Endothelial cell of umbilical vein (primary cell): ENCODE data around the gene EPB41L1.

Source experiments
- CTCF ChIP-seq, 2 donors: IDR thresholded peaks; 1 replicate in 1 of 2; 2 replicates in 1 of 2; pipeline ENCODE4 v1.5.1; 2011; ENCODE audit warnings: low read length in 2 of 2, mild to moderate bottlenecking in 2 of 2, moderate library complexity in 2 of 2, control low read depth in 1 of 2, inconsistent platforms in 1 of 2, low read depth in 1 of 2; ENCODE audit not compliant: insufficient read depth in 1 of 2; ENCODE audit errors: extremely low read depth in 1 of 2
- EZH2 ChIP-seq: IDR thresholded peaks from 2 replicates; pipeline ENCODE4 v1.6.1; 2012; ENCODE audit warnings: borderline replicate concordance, low read depth, mild to moderate bottlenecking, moderate library complexity, low read length, inconsistent platforms; ENCODE audit not compliant: severe bottlenecking
- JUN ChIP-seq: IDR thresholded peaks from 2 replicates; pipeline ENCODE4 v1.6.1; 2011; ENCODE audit warnings: borderline replicate concordance, low read depth; ENCODE audit not compliant: insufficient read length, insufficient read depth
- MYC ChIP-seq: IDR thresholded peaks from one replicate; pipeline ENCODE4 v1.6.1; 2011; ENCODE audit warnings: mild to moderate bottlenecking, low read depth, low read length
- POLR2A ChIP-seq: IDR thresholded peaks from 2 replicates; pipeline ENCODE4 v1.6.1; 2012; ENCODE audit warnings: low read depth, mild to moderate bottlenecking, control low read depth, low read length
- POLR2AphosphoS5 ChIP-seq: IDR thresholded peaks from 2 replicates; pipeline ENCODE4 v1.6.1; 2012; ENCODE audit warnings: low read depth, mild to moderate bottlenecking, control low read depth, low read length, moderate library complexity; ENCODE audit not compliant: insufficient read depth
- TF ChIP-seq, protein P1 (sequence below): IDR thresholded peaks from 2 replicates; pipeline ENCODE4 v1.6.1; 2011; ENCODE audit not compliant: insufficient read depth, insufficient read length

DNA sequence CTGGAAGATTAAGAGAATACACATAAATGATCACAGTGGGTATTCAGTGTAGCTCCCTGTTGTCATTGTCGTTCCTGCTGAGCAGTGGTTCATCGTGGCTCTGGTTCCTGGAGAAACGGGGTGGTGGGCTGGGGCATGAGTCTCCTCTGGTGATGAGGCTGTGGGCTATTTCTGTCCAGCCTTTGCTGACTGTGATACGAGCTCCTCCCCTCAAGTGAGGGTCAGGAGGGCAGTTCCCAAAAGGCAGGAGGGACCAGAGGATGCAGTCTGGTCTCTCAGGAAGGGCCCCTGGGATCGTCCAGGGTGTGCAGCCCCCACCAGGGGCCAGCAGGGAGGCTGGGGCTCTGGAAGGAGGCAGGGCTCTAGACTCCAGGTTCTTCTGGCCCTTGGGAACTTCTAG is 120.5 kb downstream of the EPB41L1 start:
- no peak for TF ChIP-seq POLR2AphosphoS5
- no peak for TF ChIP-seq EZH2
- no peak for TF ChIP-seq CTCF (IDR thresholded peaks at IDR 0.05; ENCODE audit: extremely low read depth in 1 of 2, insufficient read depth in 1 of 2, low read depth in 1 of 2, low read length in 2 of 2)
- TF ChIP-seq POLR2A, result no peak
- TF ChIP-seq, protein P1, sequence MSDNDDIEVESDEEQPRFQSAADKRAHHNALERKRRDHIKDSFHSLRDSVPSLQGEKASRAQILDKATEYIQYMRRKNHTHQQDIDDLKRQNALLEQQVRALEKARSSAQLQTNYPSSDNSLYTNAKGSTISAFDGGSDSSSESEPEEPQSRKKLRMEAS, result no peak
- TF ChIP-seq JUN, result no peak
- no peak for TF ChIP-seq MYC
